Stimulated activated CD8-positive, alpha-beta memory T cell treated with anti-CD3 and anti-CD28 coated beads, Interleukin-2, amount 100 ng/mL, for 1 hour (primary cell): ENCODE results near the gene PACS2.

Source experiments
- DNase-seq, 2 donors: peaks; one replicate each; pipeline ENCODE4 v3.0.0-alpha.2; 2020; ENCODE audit warnings: low read depth in 2 of 2

PACS2 gene

DNA sequence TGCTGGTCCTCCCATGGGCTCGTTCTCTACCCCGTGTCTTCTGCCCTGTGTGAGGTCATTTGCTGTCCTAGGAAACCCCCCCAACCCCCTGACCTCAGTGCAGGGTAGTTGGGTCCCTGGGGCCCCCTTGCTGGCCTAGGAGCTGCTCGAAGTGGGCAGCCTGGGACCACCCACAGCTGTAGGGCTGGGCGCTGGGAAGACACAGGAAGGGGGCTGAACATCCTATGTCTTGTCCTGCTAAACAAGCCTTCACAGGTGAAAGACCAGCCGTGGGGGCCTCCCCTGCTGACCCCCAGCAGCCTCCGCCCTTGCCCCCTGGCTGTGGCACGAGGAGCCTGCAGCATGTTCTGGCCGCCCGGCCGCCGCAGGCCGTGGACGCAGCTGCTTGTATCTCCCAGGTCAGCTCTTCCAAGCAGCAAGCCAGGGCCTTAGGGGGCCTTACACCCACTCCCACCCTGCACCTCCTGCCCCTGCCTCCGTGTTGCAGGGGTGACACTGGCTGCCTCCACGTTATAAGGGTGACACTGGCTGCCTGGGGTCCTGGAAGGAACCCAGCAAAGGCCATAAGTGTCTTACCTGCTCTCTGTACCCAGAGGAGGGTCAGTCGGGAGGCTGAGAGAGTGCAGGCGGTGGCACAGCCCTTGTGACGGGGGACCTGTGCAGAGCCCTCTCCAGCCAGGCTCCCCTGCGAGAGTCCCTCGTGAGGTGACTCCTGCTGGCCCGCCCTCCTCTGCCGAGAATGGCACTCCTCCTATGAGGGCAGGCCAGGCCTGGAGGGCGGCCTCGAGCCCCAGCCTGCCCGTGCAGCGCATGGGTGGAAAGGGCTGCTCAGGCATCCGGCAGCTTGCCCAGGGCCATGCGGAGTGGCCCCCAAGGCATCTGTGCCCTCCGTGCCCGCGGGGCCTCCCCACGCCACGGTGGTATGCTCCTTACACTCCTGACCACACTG lies 72.3 kb downstream of the PACS2 start:
- no peak for DNase-seq

DNA sequence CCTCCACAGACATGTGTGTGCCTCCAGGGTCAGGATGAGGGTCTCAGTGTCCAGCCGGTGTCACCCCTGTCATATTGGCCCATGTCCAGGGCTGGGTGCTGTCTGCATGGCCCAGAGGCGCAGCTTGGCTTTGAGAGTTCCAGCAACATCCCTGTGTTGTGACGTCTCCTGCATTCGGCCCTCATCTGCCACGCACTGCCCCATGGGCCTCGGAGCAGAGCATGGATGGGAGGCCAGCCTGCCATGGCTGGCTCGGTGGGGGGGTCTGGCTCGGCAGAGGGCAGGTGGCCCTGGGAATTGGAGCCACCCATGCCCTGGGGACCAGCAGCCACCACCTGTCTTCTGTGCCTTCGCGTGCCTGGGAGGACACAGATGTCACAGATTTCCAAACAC lies 73.0 kb downstream of the PACS2 start:
- no peak for DNase-seq

- DNase-seq, result no peak
Observed at GRCh38 chr14:105388110-105388951, 73.8 kb downstream of the PACS2 start.

DNA sequence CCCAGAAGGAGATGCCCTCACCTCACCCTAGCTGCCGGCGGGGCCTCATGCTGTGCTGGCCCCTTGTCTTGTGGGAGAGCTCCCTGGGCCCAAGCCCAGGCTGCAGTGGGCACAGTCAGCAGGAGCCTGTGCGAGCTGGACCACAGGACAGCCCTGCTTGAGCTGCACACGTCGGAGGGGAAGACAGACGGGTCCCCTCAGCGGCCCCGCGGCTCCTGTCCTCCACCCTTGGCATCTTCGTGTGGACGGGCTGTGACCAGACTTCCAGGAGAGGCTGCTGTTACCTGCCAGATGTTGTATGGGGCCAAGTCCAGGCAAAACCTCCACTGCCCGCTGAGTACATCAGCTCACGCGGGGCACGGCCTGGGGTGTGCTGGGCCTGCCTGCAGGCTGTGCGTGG lies 74.4 kb downstream of the PACS2 start:
- no peak for DNase-seq

DNA sequence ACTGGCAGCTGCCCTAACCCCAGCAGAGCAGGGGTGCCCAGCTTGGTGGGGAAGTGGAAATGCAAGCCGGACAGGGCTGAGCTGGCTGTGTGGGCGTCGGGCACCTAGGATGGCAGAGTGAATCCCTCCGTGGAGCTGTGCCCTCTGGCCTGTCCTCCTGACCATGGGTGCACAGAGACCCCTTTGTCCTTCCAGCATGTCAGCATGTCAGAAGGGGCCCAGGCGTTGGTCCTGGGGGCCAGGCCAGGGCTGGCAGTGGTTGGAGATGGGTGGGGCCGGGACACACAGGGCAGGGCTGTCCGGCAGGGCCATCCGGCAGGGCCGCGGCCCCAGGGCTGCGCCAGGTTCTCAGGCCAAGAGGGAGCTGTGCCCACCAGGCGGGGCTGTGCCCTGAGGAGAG lies 75.0 kb downstream of the PACS2 start:
- no peak for DNase-seq

- no peak for DNase-seq
Observed at GRCh38 chr14:105389976-105390848, 75.7 kb downstream of the PACS2 start.

GRCh38 chr14:105390849-105391500 lies 76.4 kb downstream of the PACS2 start:
- no peak for DNase-seq

- DNase-seq, result no peak
Observed at GRCh38 chr14:105391541-105391940, 77.0 kb downstream of the PACS2 start.

GRCh38 chr14:105392131-105393090 lies 77.9 kb downstream of the PACS2 start:
- no peak for DNase-seq

DNA sequence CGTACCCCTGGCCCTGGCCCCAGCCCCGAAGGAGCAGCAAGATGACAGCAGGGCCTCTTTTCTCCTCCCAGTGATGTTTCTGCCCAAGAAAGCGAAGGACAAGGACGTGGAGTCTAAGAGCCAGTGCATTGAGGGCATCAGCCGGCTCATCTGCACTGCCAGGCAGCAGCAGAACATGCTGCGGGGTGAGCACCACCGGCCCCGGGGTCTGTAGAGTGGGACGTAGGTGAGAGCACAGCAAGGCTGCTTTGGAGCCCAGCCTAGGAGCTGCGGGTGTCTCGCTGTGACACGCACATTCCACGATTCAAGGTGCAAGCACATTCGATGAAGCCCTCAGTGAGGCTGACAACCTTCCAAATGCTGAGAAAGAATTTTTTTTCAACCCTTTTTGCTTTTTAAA lies 78.6 kb downstream of the PACS2 start:
- no peak for DNase-seq

GRCh38 chr14:105394714-105395537 lies 80.4 kb downstream of the PACS2 start:
- DNase-seq, result no peak

DNA sequence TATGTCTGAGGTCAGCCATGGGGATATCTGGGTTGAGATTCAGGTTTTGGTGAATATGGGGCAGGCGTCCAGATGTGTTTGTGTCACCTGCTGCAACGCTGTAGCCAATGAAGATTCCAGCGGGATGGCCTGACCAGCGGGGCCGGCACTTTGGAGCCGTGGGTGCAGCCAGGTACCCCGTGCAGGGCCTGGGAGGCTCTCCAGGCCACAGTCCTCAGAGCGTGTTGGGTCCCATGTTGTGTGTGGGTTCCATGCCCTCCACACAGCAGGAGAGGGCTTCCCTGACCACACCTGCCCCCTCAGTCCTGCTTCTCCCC lies 80.9 kb downstream of the PACS2 start:
- DNase-seq, result no peak

DNA sequence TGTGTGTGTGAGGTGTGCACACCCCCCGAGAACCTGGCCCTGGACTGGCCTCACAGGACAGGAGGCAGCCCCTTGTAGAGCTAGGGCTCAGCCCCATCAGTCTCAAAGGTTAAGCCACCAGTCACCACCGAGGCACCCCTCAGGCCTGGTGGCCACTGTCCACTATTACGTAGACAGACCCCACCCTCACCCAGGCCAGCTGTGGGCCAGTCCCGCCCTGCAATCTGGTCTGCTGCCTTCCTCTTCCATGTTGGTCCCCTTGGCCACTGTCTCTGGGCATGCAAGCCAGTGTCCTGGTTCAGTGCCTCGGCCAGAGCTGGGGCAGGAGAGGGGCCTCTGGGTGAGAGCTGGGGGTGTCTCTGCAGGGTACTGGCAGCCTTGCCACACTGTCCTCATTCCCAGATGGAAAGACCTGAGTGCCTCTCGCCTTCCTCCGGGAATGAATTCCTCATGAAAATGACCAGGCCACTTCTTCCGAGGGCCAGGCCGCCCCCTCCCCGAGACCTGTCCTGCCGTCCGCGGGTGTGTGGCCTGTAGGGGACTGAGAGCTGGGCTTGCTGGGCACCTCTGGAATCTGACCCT lies 82.9 kb downstream of the PACS2 start:
- DNase-seq, result no peak

DNA sequence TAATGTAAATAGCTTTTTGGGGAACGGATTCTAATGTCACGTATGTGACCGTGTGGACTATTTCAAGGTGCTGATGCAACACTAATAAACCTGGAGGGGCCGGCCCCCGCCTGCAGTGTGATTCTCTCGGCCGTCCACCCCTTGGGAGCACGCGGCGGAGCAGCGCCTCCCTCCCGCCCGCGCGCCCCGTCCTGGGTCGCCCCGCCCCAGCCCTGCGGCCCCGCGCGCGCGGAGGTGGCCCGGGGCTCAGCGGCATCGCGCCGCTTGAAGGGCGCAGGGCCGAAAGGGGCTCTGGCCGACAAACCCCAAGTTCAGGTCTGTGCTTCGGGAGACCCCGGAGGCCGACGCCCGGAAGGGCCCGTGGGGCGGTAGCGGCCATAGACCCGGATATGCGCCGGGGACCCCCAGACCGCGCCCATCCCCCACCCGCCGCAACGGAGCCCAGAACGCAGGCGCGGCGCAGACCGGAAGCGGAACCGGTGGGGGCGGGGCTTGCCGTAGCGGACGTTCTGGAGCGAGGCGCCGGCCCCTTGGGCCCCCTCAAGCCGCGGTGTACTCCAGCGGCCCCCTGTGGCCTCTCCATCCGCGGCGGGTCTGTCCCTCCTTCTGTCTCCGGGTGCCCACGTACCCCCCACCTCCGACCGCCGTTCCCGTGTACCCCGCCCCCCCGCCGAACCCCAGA lies 83.6 kb downstream of the PACS2 start, which contains the start of gene TEX22:
Gene TEX22 (plus strand): TSS at position 495 of the 682 bp plus-strand sequence. CDS start 803 bp downstream, outside the sequence.
- DNase-seq, result peak; percentile 81 to 88

DNA sequence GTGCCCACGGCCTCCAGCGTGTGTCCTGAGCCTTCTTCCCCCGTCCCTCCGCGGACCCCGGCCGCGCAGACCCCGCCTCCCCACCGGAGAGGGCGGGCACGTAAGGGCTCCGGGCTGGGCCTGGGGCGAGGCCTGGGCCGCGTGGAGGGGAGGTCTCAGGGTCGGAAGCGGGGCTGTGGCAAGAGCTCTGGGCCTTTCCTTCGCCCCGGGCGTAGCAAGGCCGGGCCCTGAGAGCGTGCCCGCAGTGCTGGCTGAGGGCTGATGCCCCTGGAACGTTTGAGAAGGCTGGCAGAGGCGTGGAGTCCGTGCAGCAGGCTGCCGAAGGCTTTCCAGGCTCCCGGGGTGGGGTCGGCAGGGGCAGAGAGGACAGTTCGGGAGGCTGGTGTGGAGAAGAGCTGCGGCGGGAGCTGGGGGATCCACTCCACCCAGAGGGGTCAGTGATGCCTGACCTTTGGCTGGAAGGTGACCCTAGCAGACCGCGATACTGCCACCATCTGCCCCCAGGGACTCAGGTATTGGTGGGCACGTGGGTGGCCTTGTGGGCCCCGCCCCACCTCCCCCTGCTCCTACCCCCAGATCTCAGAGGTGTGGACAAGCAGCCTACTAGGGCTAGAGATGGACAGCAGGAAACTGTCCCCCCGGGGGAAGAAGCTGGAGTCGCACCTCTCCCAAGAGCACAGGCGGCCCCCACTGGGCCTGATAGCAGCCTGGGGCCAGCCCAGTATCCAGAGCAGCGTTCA lies 84.3 kb downstream of the PACS2 start:
- DNase-seq, result no peak

- DNase-seq, result no peak
Observed at GRCh38 chr14:105399466-105399775, 84.9 kb downstream of the PACS2 start.

DNA sequence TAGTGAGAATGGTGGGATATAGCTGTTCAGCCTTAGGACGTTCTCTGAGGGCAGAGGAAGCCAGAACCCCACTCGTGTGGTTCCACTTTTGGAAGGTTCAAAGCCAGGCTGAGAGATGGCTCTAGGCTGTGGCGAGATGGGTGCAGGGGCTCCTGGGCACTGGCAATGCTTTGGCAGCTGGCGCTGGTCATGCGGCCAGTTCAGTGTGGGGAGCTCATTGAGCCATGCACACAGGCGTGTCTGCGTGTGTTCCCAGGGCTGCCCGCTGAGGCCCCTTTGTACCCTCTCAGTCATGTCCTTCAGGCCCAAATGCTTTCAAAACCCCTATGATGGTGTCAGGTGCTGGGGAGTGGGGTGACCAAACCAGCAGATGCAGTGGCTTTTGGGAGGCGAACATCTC lies 85.5 kb downstream of the PACS2 start:
- no peak for DNase-seq

DNA sequence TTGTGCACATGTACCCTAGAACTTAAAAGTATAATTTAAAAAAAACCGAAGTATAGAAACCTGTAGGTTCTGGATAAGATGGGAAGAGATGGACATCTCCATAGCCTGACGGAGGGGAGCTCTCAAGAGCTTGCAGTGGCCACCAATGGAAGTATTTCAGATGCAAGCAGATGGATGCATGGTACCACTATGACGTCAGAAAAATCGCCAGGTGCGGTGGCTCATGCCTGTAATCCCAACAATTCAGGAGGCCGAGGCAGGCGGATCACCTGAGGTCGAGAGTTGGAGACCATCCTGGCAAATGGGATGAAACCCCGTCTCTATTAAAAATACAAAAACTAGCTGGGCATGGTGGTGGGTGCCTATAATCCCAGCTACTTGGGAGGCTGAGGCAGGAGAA lies 87.2 kb downstream of the PACS2 start:
- no peak for DNase-seq
